ENCODE measurements around the gene DPH3.
A peak's percentile ranks its signal among the peaks of the same experiment; 100 is the strongest.

Gene DPH3

GRCh38 chr3:16254916-16255315 lies 9.8 kb downstream of the DPH3 start:
- DNase-seq, result no peak

DNA sequence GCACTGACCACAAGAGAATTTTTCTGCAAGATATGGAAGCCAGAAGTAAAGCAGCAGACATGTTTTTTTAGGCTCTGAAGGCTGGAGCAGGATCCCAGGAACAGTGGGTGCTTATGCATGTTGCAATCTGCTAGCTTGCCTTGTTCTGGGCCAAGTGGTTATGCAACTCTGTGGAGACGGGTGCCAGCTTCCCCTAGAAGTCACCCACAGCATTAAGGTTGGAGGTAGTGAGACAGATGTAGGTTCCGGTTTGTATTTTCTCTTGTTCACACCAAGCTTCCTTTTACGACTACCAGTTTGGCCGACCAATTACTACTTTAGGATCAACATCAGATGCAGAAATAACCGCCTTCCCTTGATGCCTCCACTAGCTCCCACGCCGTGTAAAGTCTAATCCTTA lies 11.1 kb downstream of the DPH3 start:
- no peak for DNase-seq

DNA sequence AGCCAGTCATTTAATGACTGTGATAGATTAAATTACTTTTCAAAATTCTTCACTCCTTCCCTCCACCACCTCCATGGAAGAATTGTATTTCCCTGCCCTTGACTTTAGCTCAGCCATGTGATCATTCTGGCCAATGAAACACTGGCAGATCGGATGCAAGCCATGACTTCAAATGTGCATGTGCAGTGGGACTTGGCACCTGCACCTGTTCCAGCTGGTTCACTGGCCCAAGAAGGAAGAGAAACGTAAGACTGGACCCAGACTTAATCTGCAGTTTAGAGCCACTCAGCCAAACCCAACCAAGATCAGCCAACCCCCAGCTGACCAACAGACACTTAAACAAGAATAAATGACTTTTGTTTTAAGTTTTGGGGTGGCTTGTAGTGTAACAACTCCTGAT lies 11.8 kb downstream of the DPH3 start:
- no peak for DNase-seq

- no peak for DNase-seq
These were observed 12.3 kb downstream of the DPH3 start for GRCh38 chr3:16252243-16252978.

DNA sequence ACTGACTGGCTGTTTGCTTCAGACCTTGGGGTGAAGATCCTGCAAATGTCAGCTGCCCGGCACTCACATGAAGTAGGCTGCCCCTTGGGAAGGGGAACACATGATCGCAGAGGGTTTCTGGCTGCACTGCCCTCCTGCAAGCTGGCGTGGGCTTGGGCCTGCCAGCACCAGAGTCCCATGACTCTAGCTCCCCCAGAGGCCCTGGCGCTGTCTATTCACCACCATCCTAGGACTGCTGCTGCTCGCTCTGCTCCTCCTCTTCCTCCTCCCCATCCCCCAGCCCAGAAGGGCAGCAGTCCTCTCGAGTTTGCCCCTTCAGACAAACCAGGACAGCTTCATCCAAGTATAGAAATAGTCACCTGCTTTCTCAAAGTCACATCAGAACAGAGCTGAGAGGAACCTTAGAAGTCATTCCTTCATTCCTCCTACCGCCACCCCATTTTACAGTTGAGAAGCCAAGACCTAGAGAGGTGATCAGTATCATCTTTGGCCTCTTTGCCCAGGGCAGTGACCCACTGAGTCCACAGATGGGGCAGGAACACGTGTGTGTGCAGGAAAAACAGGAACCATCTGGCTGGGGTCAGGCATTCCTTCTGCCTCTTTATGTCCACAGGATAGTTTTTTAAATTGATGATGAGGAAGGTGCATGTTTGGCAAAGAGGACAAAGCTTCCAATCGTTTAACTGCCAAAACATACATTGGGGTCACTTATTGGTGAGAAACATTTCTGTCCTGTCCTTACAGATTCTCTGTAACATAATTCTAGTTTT lies 13.2 kb downstream of the DPH3 start:
- DNase-seq, result no peak

GRCh38 chr3:16249886-16250285 lies 14.9 kb downstream of the DPH3 start:
- no peak for DNase-seq

- DNase-seq, result no peak
These were observed 15.4 kb downstream of the DPH3 start for GRCh38 chr3:16249336-16249735.

GRCh38 chr3:16248556-16248955 lies 16.2 kb downstream of the DPH3 start:
- no peak for DNase-seq

DNA sequence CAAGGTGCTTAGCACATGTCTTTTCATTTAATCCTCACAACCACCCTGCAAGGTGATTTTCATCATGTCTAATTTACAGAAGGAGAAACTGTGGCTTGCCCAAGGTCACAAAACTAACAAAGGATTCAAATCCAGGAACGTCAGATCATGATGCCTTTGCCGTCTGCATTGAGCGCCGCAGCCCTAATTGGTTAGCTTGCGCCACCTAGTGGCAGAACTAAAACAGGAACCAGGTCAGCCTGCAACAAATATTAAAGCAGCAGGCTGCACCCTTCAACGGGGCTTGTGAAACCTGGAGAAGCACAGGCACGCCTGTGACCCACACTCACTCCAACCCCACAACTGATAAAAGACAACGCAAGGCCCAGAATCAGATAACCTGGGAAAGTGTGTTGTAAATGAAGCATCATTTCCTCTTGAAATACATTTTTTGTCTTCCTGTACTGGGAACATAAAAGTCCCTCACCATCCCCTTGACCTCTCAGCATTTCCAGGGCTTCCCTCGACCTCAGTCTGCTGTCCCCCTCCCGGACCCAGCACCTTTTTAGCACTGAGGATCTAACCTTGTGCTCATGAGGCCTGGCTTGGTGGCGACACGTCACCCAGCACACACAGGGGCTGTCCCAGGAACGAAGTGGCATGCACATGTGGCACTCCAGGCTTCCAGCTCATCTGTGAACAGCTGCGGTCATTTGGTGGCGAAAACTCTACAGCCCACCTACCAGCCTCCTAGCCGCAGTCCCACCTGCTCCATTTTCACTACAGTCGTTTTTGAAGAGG lies 17.3 kb downstream of the DPH3 start:
- peak; percentile 82 for DNase-seq

DNA sequence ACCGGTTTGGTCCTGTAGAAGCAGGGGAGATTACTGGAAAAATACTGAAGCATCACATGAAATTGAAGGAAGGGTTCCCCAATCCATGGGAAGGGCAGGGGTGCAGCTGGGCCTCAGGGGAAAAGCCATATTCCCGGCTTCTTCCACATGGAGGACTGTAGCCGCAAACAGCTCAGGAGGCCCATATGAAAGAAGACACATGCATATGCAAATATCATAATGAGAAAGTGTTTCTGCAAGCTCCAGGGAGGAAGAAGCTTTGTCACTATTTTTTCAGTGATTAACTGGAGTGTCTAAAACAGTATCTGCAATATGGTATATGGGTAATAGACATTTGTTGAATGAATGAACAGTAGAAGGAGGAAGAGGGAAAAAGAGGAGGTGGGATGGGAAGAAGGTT lies 19.1 kb downstream of the DPH3 start:
- DNase-seq, result no peak

DNA sequence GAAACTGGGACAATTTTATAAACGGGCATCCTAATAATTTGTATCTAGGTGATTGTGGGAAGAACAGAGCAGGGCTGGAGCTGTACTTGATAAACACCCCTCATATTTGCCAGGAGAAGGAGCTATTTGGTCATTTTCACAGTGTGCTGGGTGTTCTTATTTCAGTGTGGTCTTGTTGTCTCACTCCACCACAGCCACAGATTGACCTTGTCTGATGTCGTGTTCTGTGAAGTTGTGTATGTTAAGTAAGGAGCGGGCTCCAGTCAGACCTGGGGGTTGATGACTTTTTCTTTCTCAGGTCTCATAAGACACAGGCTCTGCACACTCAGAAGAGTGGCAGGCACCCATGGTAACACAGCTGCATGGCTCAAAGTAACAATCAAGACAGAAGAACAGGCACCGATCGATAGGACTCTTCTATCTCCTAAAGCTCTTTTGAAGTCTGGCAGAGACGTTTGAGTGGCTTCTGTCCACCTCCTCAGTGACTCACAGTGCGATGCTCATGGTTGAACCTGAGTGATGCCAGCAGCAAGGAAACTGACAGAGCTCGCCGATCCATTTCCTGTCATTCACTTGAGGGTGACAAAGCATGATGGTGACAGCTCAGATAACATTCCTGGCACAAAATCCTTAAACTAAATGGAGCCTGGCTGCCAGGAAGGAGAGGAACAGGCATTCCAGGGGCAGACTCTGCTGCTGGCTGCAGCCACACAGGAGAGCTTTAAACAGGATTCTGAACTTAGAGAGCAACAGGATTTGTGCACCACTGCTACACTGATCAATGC lies 20.8 kb downstream of the DPH3 start:
- DNase-seq, result peak; percentile 26

DNA sequence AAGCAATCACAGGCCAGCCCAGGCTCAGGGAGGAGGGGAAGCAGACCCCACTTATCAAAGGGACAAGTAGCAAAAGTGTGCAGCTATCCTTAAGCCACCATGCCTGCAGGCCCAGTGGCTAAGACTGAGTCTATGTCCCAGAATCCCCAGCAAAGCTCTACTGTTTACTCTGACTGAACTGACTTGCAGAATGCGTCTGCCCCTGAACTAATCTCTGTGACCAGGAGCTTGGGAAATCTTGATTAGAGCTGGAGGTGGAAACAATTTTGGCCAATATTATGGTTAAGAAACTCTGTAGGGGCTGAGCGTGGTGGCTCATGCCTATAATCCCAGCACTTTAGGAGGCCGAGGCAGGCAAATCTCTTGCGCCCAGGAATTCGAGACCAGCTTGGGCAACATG lies 22.6 kb downstream of the DPH3 start:
- DNase-seq, result no peak

DNA sequence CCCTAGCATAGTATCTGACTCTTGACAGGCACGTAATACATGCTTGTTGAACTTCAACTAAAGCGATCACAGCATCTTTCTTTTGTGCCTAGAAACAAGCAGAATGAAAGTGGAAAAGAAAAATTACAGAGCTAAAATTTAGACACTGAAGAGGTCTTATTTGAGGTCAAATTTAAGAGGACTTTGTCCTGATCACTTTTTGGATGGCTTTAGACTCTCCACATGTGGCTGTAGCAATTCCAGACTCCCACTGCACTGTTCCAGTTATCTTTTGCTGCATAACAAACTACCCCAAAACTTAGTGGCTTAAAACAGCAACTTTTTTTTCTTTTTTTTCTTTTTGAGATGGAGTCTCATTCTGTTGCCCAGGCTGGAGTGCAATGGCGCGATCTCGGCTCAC lies 23.5 kb downstream of the DPH3 start:
- DNase-seq, result no peak

DNA sequence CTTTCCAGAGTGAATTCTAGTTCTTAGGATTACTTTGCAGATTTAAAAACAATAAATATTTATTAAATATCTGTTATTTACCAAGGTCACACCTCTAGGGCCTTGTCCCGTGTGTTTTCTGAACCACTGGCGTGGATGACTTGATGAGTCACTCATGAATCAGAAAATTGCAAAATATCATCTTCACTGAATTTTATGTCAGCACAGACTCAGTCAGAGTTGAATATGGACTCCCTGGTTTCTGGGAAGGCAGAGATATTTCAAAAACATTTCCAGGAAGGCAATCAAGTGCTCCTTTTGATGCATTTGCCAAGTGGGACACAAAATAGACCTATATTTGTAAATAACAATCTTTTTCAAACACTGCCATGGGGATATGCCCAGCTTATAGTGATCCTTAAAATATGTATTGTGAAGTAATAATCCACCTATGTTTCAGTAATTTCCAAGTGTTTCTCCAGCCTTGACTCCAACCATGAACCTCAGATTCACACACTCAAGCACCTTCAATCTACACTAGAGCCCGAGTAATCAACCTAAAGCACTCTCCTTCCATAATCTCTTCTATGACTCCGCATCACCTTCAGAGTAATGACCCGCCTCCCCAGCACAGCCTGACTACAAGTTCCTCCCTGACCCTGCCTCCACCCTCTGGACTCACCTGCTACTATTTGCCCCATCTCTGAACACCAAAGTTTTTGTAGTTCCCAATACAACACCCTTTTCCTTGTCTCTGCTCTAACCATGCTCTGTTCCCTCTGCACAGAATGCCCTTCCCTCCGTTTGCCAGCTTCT lies 24.3 kb downstream of the DPH3 start:
- peak; percentile 75 for DNase-seq

DNA sequence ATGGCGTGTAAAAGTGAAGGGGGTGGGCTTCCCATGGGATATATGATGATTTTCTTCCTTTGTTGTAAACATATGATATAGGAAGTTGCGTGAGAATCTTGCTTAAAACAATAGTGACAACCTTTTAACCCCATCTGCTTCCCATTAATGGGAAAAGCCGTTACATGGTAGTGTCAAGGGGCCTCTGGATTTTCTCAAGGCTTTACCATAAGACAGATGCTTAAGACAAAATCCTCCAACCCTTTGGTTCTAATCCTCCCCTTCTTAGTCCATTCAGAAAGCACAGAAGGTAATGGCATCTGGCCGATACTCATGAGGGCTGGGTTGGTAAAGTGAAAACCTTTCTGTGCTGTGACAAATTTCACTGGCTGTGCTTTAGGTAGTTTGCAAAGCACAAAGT lies 25.0 kb downstream of the DPH3 start:
- peak; percentile 83 for DNase-seq

GRCh38 chr3:16239086-16239770 lies 25.5 kb downstream of the DPH3 start:
- no peak for DNase-seq

- DNase-seq, result no peak
These were observed 27.8 kb downstream of the DPH3 start for GRCh38 chr3:16236856-16237393.

GRCh38 chr3:16236030-16236639 lies 28.6 kb downstream of the DPH3 start:
- DNase-seq, result no peak

GRCh38 chr3:16234281-16234680 lies 30.5 kb downstream of the DPH3 start:
- DNase-seq, result no peak

- DNase-seq, result no peak
These were observed 30.9 kb downstream of the DPH3 start for GRCh38 chr3:16233806-16234205.
